D721Med (cell line): Measurements from ENCODE around the gene CHGA.

Experiments
- DNase-seq: peaks from one replicate; pipeline ENCODE4 v3.0.0; 2011; ENCODE audit warnings: low spot score; ENCODE audit not compliant: insufficient read length
- FAIRE-seq: peaks from 2 replicates; lab custom pipeline; 2011; peaks lifted over from hg19 to GRCh38; lab: Jason Lieb, UNC
- TF ChIP-seq, protein P1 (sequence below): IDR thresholded peaks from 2 replicates; pipeline ENCODE4 v1.5.1; 2012; ENCODE audit warnings: mild to moderate bottlenecking, control low read depth; ENCODE audit not compliant: insufficient read depth; ENCODE audit errors: missing control alignments

Gene CHGA

DNA sequence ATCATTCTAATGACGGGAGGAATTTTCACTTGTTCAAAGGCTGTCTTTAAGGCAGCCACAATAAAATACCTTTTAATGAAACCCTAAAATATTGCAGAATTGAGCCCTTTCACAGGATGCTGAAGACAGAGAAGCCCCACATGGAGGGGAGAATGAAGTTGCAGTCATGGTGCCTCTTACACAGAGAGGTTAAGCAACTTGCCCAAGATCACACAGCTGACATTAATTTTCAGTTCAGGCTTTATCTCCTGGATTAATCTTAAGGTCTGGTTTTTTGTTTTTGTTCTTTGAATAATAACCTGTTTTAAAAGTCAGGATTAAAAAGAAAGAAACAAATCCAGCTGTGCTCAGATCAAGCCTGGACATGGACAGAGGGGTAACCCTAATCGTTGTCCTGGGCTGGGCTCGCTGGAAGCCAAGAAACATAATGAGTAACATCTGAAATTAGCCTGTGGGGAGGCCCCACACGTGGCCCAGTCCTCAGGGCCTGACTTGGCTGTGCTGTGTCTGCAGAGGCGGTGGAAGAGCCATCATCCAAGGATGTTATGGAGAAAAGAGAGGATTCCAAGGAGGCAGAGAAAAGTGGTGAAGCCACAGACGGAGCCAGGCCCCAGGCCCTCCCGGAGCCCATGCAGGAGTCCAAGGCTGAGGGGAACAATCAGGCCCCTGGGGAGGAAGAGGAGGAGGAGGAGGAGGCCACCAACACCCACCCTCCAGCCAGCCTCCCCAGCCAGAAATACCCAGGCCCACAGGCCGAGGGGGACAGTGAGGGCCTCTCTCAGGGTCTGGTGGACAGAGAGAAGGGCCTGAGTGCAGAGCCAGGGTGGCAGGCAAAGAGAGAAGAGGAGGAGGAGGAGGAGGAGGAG, 8.0 kb downstream of the CHGA start:
- no peak for FAIRE-seq
- DNase-seq = no peak
- TF ChIP-seq, protein P1, sequence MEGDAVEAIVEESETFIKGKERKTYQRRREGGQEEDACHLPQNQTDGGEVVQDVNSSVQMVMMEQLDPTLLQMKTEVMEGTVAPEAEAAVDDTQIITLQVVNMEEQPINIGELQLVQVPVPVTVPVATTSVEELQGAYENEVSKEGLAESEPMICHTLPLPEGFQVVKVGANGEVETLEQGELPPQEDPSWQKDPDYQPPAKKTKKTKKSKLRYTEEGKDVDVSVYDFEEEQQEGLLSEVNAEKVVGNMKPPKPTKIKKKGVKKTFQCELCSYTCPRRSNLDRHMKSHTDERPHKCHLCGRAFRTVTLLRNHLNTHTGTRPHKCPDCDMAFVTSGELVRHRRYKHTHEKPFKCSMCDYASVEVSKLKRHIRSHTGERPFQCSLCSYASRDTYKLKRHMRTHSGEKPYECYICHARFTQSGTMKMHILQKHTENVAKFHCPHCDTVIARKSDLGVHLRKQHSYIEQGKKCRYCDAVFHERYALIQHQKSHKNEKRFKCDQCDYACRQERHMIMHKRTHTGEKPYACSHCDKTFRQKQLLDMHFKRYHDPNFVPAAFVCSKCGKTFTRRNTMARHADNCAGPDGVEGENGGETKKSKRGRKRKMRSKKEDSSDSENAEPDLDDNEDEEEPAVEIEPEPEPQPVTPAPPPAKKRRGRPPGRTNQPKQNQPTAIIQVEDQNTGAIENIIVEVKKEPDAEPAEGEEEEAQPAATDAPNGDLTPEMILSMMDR = no peak

DNA sequence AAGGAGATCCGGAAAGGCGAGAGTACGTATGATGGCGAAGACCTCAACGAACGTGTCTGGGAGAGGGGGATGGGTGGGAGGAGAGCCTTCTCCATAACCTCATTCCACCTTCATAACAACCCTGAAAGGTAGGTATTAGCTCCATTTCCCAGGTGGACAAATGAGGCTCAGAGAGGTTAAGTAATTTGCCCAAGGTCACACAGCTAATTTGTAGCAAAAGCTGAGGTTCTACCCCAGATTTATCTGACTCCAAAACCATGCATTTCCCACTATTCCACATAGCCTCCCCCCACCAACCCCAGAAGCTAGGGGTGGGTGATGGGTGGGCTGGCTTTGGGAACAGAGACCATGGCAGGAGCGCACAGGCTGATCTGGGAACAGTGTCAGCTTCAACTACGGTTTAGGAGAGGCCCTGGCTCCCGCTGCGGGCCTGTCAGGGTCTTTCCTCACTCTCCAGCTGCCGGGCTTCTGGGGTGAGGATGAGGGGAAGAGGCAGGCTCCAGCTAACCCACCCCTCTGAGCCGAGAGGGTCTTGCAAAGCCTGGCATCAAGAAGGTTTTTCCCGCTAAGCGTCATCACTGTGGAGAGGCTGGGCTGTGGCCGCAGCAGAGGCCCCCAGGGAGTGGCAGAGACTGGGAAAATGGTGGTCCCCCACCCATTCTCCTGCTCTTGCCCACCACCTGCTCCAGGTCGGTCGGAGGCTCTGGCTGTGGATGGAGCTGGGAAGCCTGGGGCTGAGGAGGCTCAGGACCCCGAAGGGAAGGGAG, 8.9 kb downstream of the CHGA start:
- TF ChIP-seq, protein P1 = no peak
- FAIRE-seq (no peak), DNase-seq (no peak)

DNA sequence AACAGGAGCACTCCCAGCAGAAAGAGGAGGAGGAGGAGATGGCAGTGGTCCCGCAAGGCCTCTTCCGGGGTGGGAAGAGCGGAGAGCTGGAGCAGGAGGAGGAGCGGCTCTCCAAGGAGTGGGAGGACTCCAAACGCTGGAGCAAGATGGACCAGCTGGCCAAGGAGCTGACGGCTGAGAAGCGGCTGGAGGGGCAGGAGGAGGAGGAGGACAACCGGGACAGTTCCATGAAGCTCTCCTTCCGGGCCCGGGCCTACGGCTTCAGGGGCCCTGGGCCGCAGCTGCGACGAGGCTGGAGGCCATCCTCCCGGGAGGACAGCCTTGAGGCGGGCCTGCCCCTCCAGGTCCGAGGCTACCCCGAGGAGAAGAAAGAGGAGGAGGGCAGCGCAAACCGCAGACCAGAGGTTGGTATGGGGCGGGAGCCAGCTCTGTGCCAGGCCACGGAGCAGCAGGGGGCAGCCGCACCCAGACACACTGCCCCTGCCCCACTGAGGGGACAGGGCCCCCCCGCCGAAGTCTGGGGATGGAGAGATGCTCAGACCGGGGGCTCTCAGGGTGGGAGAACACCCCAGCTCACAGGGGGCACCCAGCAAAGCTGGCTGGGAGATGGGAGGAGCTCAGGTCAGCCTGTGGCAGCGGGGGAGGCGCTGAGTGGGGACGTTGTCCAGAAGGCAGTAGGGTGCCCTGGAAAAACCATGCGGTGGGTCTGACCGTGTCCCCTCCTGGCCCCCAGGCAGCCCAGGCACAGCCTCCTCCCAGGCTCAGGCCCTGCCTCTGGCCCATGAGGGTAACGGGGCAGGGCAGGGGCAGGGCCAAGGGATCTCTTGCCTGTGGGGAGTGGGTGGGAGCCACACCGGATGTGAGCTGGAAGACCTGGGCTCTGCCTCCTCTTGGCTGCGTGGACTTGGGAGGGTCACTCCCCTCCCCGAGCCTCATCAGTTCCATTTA, 9.8 kb downstream of the CHGA start:
- TF ChIP-seq, protein P1 = no peak
- DNase-seq = no peak
- no peak for FAIRE-seq

DNA sequence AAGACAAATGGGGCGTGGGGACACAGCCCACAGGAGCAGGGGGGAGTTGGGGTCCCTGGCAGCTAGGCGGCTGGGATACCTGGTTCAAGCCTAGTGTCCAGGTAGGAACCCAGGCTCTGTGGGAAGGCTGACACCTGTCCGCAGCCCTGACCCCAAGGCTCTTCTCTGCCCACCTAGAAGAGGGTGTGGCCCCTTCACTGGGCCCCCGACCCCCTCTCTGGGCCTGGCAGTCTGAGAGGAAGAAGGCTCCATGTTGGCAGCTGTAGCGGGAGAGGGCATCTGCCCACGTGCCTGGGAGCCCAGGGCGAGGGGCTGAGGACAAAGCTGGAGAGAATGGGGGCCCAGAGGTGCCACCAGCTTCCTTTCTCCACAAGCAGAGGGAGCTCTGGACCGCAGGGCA, 10.5 kb downstream of the CHGA start:
- DNase-seq = no peak
- TF ChIP-seq, protein P1 = no peak
- no peak for FAIRE-seq

DNA sequence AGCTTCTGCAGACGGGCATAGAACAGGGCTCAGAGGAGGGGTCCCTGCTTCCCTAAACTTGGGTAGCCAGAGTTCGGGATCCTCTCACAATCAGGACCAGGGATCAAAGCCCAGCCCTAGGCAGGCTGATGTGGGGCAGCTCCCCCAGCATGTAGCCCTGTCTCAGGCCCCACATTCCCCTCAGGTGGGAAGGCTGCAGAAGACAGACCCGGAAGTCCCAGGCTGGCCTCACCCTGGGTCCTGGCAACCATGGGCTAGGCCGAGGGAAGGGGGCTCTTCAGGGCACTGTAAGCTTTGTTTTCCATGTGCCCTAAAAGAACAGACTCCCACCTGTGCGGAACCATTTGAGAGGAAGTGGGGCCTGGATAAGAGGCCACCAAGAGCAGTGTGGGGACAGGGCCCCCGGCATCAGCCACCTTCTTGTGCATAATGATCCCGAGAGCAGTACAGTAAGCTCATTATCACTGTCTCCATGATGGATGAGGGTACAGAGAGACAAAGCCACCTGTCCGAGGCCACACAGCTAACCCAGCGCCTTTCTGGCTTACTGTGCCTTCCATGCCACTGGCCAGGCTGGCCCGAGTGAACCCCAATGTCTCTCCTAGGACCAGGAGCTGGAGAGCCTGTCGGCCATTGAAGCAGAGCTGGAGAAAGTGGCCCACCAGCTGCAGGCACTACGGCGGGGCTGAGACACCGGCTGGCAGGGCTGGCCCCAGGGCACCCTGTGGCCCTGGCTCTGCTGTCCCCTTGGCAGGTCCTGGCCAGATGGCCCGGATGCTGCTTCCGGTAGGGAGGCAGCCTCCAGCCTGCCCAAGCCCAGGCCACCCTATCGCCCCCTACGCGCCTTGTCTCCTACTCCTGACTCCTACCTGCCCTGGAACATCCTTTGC, 11.5 kb downstream of the CHGA start:
- TF ChIP-seq, protein P1 = no peak
- no peak for DNase-seq
- no peak for FAIRE-seq

DNA sequence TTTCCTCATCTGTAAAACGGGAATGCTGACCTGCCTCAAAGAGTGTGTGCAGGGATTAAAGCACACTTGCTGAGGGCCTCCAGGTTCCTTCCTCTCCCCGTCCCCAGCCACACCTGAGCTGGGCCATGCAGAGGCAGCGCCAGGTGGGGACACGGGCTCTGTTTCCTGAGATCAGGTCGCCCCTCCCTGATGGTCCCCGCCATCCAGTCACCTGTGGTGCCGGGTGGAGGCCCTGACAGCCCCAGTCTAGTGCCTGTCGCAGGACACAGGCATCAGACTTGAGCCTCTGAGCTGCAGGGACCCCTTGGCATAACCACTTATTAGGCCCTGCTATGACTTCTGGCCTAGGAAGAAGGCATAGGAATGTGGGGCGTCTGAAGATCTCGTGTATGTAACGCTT, 12.5 kb downstream of the CHGA start:
- FAIRE-seq (no peak), DNase-seq (no peak)
- TF ChIP-seq, protein P1 = no peak
